Measurements from ENCODE around the gene BPIFA1.

Gene BPIFA1

GRCh38 chr20:33280000-33280680 is 44.3 kb downstream of the BPIFA1 start:
- peaks cover 67% of the 10 kb centered on the region for H3K27me3 Mint-ChIP-seq
- no peaks in the 10 kb centered on the region for H3K9me3 Mint-ChIP-seq
- no peaks in the 10 kb centered on the region for H3K4me1 Mint-ChIP-seq
- no peak overlapping the region for H3K27ac Mint-ChIP-seq
- ATAC-seq: no peak
- H3K4me3 Mint-ChIP-seq: no peak overlapping the region
- H3K36me3 Mint-ChIP-seq: no peaks in the 10 kb centered on the region

GRCh38 chr20:33280775-33281174 is 45.0 kb downstream of the BPIFA1 start:
- no peak overlapping the region for H3K27ac Mint-ChIP-seq
- no peaks in the 10 kb centered on the region for H3K4me1 Mint-ChIP-seq
- peaks cover 74% of the 10 kb centered on the region for H3K27me3 Mint-ChIP-seq
- no peak overlapping the region for H3K4me3 Mint-ChIP-seq
- no peak for ATAC-seq
- H3K36me3 Mint-ChIP-seq: no peaks in the 10 kb centered on the region
- H3K9me3 Mint-ChIP-seq: no peaks in the 10 kb centered on the region

DNA sequence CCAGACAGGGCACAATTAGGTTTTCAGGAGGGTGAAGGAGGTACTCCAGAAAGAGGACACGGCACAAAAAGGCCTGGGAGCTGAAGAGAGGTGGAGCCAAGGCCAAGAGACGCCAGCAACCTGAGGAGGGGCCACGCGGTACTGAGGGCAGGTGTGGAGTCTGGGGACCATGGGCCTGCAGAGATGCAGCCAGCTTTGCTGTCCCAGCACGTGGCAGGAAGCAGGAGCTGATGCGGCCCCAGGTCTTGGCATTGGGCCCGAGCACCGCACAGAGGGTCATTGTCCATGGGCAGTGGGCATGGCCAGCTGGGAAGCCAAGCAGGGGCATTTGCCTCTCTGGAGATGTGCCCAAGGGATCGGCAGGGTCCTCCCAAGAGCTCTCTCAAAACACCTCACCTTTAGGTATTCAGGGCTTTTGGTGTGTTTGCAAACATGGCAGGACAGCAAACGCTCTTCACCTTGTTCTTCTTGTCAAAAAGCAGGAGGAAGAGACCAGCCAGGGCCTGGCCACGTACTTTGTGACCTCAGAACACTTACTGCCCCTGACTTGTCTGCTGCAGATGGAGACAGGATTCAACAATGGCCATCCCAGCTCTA is 45.9 kb downstream of the BPIFA1 start:
- Mint-ChIP-seq H3K4me1 (no peaks in the 10 kb centered on the region), H3K4me3 (no peak overlapping the region), H3K27me3 (peaks cover 74% of the 10 kb centered on the region), H3K9me3 (no peaks in the 10 kb centered on the region), H3K27ac (no peak overlapping the region), H3K36me3 (no peaks in the 10 kb centered on the region)
- ATAC-seq: no peak

- Mint-ChIP-seq H3K27me3 (peaks cover 74% of the 10 kb centered on the region), H3K9me3 (no peaks in the 10 kb centered on the region), H3K4me1 (no peaks in the 10 kb centered on the region), H3K27ac (no peak overlapping the region), H3K36me3 (no peaks in the 10 kb centered on the region), H3K4me3 (no peak overlapping the region)
- ATAC-seq: no peak
These were observed 46.6 kb downstream of the BPIFA1 start for GRCh38 chr20:33282196-33282934.

- Mint-ChIP-seq H3K27ac (no peak within 1 kb of the TSS), H3K4me3 (no peak within 1 kb of the TSS), H3K27me3 (peaks cover 70% of the 10 kb centered on the region), H3K9me3 (no peaks in the 10 kb centered on the region), H3K4me1 (no peaks in the 10 kb centered on the region), H3K36me3 (no peaks in the 10 kb centered on the region)
- ATAC-seq: no peak
These were observed 47.3 kb downstream of the BPIFA1 start, which contains the start of gene BPIFB1 for GRCh38 chr20:33282991-33283555. Gene BPIFB1 (plus strand): TSS chr20:33283214. CDS start chr20:33286074, 2,860 bp downstream.

DNA sequence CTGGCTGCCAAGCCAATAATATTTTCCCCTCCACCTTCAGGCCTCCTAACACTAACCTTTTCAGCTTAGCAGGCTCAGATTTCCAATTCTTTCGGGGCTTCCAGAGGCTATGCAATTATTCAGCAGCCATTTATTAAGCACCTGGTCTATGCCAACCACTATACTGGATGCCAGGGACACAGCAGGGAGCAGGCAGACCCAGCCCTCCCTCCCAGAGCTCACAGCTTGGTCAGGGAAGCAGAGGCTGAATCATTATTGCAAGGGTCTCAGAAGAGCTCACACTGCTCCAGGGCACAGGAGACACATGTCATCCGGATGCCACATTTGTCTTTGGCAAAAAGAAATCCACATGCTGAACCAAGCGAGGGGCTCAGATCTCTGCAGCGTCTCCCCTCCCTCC is 48.5 kb downstream of the BPIFA1 start:
- no peak overlapping the region for H3K27ac Mint-ChIP-seq
- no peaks in the 10 kb centered on the region for H3K9me3 Mint-ChIP-seq

DNA sequence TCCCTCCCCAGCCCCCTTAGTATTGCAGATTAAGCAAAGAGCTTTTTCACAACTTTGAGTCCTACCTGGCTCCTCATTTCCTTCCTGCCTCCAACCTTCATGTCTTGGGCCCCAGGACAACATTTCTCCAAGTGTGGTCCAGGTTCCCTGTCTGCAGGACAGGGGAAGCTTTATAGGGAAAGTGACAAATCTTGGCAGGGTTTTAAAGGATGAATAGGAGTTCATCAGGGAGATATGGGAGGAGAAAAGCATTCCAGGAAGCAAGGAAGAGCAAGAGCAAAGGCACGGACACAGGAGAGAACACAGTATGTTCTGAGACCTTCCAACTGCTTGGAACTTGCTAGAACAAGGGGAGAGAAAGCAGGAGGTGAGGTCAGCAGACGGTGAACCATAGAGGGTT is 49.1 kb downstream of the BPIFA1 start:
- Mint-ChIP-seq H3K36me3 (no peaks in the 10 kb centered on the region), H3K27me3 (peaks cover 75% of the 10 kb centered on the region), H3K4me3 (no peak overlapping the region), H3K4me1 (no peaks in the 10 kb centered on the region), H3K27ac (no peak overlapping the region), H3K9me3 (no peaks in the 10 kb centered on the region)
- ATAC-seq: no peak

More for the DNA sequence above, 48.5 kb downstream of the BPIFA1 start:
- no peaks in the 10 kb centered on the region for H3K36me3 Mint-ChIP-seq
- peaks cover 75% of the 10 kb centered on the region for H3K27me3 Mint-ChIP-seq
- H3K4me3 Mint-ChIP-seq: no peak overlapping the region
- no peak for ATAC-seq
- no peaks in the 10 kb centered on the region for H3K4me1 Mint-ChIP-seq

GRCh38 chr20:33285861-33286495 is 50.2 kb downstream of the BPIFA1 start:
- H3K27ac Mint-ChIP-seq: no peak overlapping the region
- ATAC-seq: no peak

GRCh38 chr20:33287884-33288283 is 52.1 kb downstream of the BPIFA1 start:
- H3K4me1 Mint-ChIP-seq: no peaks in the 10 kb centered on the region
- no peak overlapping the region for H3K4me3 Mint-ChIP-seq
- H3K9me3 Mint-ChIP-seq: no peaks in the 10 kb centered on the region
- H3K27ac Mint-ChIP-seq: no peak overlapping the region
- no peak for ATAC-seq
- H3K36me3 Mint-ChIP-seq: no peaks in the 10 kb centered on the region
- peaks cover 78% of the 10 kb centered on the region for H3K27me3 Mint-ChIP-seq

More at GRCh38 chr20:33285861-33286495, 50.2 kb downstream of the BPIFA1 start:
- H3K27me3 Mint-ChIP-seq: peaks cover 74% of the 10 kb centered on the region
- H3K4me1 Mint-ChIP-seq: no peaks in the 10 kb centered on the region
- H3K4me3 Mint-ChIP-seq: no peak overlapping the region
- no peaks in the 10 kb centered on the region for H3K36me3 Mint-ChIP-seq
- H3K9me3 Mint-ChIP-seq: no peaks in the 10 kb centered on the region

DNA sequence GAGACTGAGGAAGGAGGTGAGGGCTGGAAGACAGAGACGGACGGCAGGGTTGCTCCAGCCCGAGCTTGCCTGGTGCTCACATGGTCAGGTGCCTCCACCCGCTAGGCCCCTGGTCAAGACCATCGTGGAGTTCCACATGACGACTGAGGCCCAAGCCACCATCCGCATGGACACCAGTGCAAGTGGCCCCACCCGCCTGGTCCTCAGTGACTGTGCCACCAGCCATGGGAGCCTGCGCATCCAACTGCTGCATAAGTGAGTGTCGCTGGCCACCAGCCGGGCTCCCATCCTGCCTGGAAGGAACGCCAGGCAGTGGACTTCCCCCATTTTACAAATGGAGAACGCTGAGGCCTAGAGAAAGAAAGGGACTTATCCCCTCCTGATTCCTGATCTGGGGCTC is 55.1 kb downstream of the BPIFA1 start:
- H3K9me3 Mint-ChIP-seq: no peaks in the 10 kb centered on the region
- H3K27me3 Mint-ChIP-seq: peaks cover 50% of the 10 kb centered on the region
- H3K4me1 Mint-ChIP-seq: no peaks in the 10 kb centered on the region
- no peak overlapping the region for H3K4me3 Mint-ChIP-seq
- no peaks in the 10 kb centered on the region for H3K36me3 Mint-ChIP-seq
- no peak overlapping the region for H3K27ac Mint-ChIP-seq
- no peak for ATAC-seq

GRCh38 chr20:33291416-33291815 is 55.6 kb downstream of the BPIFA1 start:
- Mint-ChIP-seq H3K4me1 (no peaks in the 10 kb centered on the region), H3K27ac (no peak overlapping the region), H3K36me3 (no peaks in the 10 kb centered on the region), H3K27me3 (peaks cover 45% of the 10 kb centered on the region), H3K9me3 (no peaks in the 10 kb centered on the region), H3K4me3 (no peak overlapping the region)
- ATAC-seq: no peak

- no peak overlapping the region for H3K4me3 Mint-ChIP-seq
- no peaks in the 10 kb centered on the region for H3K4me1 Mint-ChIP-seq
- peaks cover 40% of the 10 kb centered on the region for H3K27me3 Mint-ChIP-seq
- no peak overlapping the region for H3K27ac Mint-ChIP-seq
- H3K36me3 Mint-ChIP-seq: no peaks in the 10 kb centered on the region
- no peak for ATAC-seq
- no peaks in the 10 kb centered on the region for H3K9me3 Mint-ChIP-seq
These were observed 56.1 kb downstream of the BPIFA1 start for GRCh38 chr20:33291830-33292355.

All from stimulated activated memory B cell treated with anti-CD40 and anti-IgM and Interleukin-4, amounts not matched to agents 10 μg/mL and 1 μg/mL and 100 μg/mL, for 72 hours (primary cell).